Neutrophil (primary cell): ENCODE data around the gene RFTN1.

ENCODE experiments used
- H3K27ac ChIP-seq: fragments of 200-600 bp; sonication (generic); 2 replicates; pipeline ENCODE4 v1.5.1; 2016; ENCODE audit warnings: mild to moderate bottlenecking, moderate library complexity
- H3K27me3 ChIP-seq: fragments of 200-600 bp; sonication (generic); 2 replicates; pipeline ENCODE4 v1.6.0; 2016; ENCODE audit warnings: mild to moderate bottlenecking
- H3K36me3 ChIP-seq: fragments of 200-600 bp; sonication (generic); 2 replicates; pipeline ENCODE4 v1.5.1; 2017
- H3K4me1 ChIP-seq, 2 experiments: fragments of 200-600 bp in 1 of 2; sonication (generic) in 1 of 2; 1 replicate in 1 of 2; 2 replicates in 1 of 2; pipeline versions ENCODE4 v1.5.1 to v1.6.1; 2013 to 2016; ENCODE audit warnings: low read depth in 1 of 2, low read length in 1 of 2, mild to moderate bottlenecking in 1 of 2, moderate library complexity in 1 of 2; ENCODE audit not compliant: control insufficient read depth in 1 of 2, insufficient read depth in 1 of 2
- H3K4me3 ChIP-seq, 2 experiments: fragments of 200-600 bp in 1 of 2; sonication (generic) in 1 of 2; 1 replicate in 1 of 2; 2 replicates in 1 of 2; pipeline ENCODE4 v1.5.1; 2013 to 2016; ENCODE audit warnings: low read depth in 1 of 2, low read length in 1 of 2, mild to moderate bottlenecking in 1 of 2, moderate library complexity in 1 of 2
- H3K9me3 ChIP-seq: fragments of 200-600 bp; sonication (generic); 2 replicates; pipeline ENCODE4 v1.5.1; 2016
- CTCF ChIP-seq: fragments of 200-600 bp; sonication (generic); IDR thresholded peaks from 2 replicates; pipeline ENCODE4 v1.5.1; 2016; ENCODE audit warnings: antibody characterized with exemption

RFTN1 gene

DNA sequence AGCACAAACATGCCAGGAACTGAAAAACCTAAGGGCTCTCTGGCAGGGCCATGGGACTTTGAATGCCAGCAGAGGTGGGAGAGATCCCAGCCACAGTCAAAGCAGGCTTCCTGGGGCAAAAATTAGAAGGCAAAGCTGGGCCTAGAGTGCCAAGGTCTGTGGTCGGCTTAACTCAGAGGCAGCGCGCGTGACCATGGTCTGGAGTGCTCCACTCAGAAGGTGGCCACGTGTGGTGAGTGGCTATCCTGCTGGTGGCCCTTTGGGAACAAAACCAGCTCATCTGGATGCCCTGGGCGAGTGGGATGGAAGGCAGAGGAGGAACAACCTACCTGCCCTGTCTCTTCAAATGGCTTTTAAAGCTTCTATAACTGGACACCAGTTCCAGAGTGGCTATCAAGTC is 185.4 kb downstream of the RFTN1 start:
- Histone ChIP-seq H3K27ac (no peak overlapping the region), H3K4me1 (no peaks in the 10 kb centered on the region), H3K9me3 (no peaks in the 10 kb centered on the region), H3K36me3 (peaks cover 11% of the 10 kb centered on the region), H3K27me3 (no peaks in the 10 kb centered on the region), H3K4me3 (no peak overlapping the region)
- TF ChIP-seq CTCF: no peak

- no peaks in the 10 kb centered on the region for H3K4me1 ChIP-seq
- no peak overlapping the region for H3K27ac ChIP-seq
- no peak for TF ChIP-seq CTCF
- no peaks in the 10 kb centered on the region for H3K27me3 ChIP-seq
- H3K4me3 ChIP-seq: no peak overlapping the region
- no peaks in the 10 kb centered on the region for H3K9me3 ChIP-seq
- peaks cover 21% of the 10 kb centered on the region for H3K36me3 ChIP-seq
These were observed 186.7 kb downstream of the RFTN1 start for GRCh38 chr3:16326724-16327349.

- Histone ChIP-seq H3K4me1 (no peaks in the 10 kb centered on the region), H3K4me3 (no peak overlapping the region), H3K27me3 (no peaks in the 10 kb centered on the region), H3K36me3 (peaks cover 22% of the 10 kb centered on the region), H3K9me3 (no peaks in the 10 kb centered on the region), H3K27ac (no peak overlapping the region)
- TF ChIP-seq CTCF: no peak
These were observed 187.6 kb downstream of the RFTN1 start for GRCh38 chr3:16325850-16326249.

DNA sequence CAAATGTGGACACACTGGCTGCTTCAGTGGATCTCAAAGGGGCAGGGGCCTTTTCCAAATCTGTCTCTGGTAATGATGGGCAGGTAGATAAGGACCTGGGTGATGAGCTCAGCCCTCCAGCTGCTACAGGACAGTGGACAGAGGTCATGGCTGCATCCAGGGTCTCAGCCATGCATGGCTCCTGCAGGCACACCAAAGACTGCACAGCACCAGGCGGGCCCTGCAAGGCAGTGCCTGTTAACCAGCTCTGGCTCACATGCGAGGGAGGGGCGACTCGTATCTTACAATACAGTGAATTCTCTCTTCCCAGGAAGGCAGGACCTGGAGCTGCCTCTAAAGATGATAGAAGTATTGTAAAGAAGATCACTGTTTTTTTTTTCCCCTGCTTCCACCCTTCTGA is 189.8 kb downstream of the RFTN1 start:
- no peak overlapping the region for H3K27ac ChIP-seq
- H3K36me3 ChIP-seq: peaks cover 25% of the 10 kb centered on the region
- H3K27me3 ChIP-seq: no peaks in the 10 kb centered on the region
- H3K4me1 ChIP-seq: peaks cover 0 to 1% of the 10 kb centered on the region in 2 experiments
- H3K4me3 ChIP-seq: no peak overlapping the region
- TF ChIP-seq CTCF: no peak
- no peaks in the 10 kb centered on the region for H3K9me3 ChIP-seq

GRCh38 chr3:16322189-16322588 is 191.3 kb downstream of the RFTN1 start:
- Histone ChIP-seq H3K27ac (no peak overlapping the region), H3K27me3 (no peaks in the 10 kb centered on the region), H3K4me1 (peaks cover 12 to 16% of the 10 kb centered on the region in 2 experiments), H3K36me3 (peaks cover 25% of the 10 kb centered on the region), H3K9me3 (no peaks in the 10 kb centered on the region), H3K4me3 (no peak overlapping the region)
- no peak for TF ChIP-seq CTCF
